ENCODE data around the gene GRM1.

DNA sequence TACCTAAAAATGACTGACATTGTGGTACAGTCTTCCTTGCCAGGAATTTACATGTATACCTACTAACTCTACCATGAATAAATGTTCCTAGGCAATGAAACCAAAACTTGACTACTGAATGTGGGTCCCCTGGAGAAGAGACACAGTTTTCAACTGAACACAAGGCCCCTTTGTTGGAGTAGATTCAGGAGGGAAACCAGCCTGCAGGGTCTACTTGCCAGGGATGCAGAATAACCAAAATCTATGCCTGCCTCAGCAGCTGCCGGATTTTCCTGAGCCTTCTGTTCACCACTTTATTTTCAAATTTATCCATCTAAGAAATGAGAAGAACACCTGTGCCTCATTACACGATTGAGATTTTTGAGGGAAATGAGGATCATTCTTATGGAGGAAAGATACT lies 211.9 kb downstream of the GRM1 start:
- TF ChIP-seq CTCF (IDR thresholded peaks at IDR 0.05; ENCODE audit: low read length) (no peak), EZH2 (IDR thresholded peaks at IDR 0.05; ENCODE audit: borderline replicate concordance, low read length) (no peak)
